CD4-positive, alpha-beta T cell treated with Interferon gamma for 1 hour (primary cell): ENCODE data around the gene CAPN13.

Experiments used
- DNase-seq: peaks from one replicate; pipeline ENCODE4 v3.0.0-alpha.2; 2020

The CAPN13 gene

DNA sequence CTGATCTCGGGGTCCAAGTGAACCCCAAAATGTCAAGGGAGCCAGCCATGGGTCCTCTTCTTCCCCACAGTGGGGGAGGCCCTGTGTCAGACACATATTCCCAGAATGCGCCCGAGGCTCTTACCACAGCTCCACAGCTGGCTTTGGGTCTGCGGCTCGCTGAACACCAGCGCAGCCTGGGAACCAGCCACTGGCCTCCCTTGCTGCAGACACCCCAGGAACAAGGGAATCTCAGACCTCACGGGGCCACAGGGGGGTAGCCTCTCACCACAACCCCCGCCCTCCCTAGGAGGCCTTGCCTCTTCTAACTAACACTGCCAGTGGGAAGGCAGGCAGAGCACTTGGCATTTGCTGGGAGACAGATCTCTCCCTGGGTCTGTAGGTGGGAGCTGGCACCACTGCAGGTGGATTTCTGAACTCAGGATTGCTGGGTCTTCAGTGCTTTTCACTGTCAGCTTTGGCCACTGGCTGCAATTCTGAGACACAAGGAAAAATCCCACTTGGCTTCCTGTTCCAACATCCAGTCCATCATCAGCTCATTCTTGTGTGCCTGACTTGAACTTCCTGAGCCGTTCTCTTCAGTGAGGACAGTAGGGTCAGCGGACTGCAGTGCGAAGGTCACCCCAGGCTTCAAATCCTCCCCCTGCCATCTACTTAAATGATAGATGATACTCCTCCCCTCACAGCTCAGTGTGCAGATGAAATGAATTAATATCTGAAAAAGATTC lies 128.7 kb downstream of the CAPN13 start:
- no peak for DNase-seq

DNA sequence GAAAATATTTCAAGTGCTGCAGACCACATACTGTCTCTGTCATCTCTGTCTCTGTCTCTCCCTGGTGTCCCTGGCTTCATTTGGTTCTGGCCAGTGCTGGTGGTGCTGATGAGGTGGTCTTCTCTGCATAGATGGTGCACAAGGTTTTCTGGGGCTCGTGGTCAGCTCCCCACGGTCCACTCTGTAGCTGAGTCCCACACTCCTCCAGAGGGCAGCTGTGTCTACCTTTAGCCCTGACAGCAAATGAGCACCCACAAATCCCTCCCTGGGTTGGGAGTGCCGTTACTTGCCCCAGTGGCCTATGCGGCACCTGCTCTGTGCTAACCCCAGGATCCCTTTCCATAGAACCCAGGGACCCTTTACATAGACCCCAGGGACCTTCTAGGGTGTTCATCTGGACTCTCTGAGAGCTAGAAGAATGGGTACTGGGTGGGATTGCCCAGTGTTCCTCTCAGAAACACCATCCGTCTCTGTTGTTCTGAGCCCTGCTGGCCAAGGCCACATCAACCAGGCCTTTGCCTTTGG lies 129.3 kb downstream of the CAPN13 start:
- DNase-seq = no peak

DNA sequence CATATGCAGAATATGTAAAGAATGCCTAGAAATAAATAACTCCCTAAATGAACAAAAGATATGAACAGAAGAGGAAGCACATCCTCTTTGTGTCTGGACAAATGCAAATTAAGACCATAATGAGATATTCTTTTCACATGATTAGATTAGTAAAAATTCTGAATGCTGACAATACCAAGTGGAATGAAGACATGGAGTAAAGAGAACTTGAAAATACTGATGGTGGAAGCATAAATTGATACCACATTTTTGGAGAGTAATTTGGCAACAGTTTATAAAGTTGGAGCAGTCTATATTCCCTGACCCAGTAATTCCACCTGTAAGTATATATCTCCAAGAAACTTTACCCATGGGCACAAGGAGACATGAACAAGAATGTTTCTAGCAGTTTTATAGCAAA lies 130.0 kb downstream of the CAPN13 start:
- DNase-seq = no peak

DNA sequence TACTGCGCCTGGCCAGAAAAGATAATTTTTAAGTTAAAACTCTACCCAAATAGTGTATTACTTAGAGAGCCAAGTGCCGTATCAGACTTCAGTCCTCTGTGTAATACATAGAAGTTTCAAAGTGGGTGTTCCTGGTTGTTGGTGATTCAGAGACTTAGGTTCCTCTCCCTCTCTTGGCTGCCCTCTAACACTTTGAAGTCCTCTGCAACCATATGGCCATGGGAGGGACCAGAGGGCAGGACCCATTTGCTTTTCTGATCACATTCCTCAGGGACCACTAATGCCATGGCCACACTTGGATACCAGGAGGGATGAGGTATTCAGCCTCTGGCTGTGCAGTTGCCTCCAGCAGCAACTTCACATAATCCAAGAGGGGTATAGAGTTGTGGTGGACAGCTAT lies 131.5 kb downstream of the CAPN13 start:
- no peak for DNase-seq

DNA sequence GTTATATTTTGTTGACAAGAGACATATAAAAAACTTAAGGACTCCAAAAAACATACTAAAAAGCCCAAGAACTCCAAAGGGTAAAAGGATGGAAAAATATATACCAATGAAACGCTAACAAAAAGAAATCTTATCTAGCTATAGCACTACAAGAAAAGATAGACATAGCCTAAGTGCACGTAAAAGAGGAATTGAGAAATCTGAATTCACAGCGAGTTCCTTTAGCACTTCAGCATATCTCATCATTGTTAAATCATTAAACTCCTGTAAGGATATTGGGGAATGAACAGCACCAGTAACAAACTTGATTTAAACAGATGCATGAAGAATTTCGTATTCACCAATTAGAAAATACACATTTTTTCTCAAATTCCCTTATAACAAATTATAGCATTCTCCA lies 134.1 kb downstream of the CAPN13 start:
- DNase-seq = no peak
